Keratinocyte (primary cell): ENCODE results near the gene CLEC2D.

Source experiments
- CTCF ChIP-seq, 3 experiments: IDR thresholded peaks in 1 of 3; conservative IDR thresholded peaks in 1 of 3; optimal IDR thresholded peaks in 1 of 3; 2 replicates in 2 of 3; 3 replicates in 1 of 3; pipeline versions ENCODE3 to v1.5.1; 2011; ENCODE audit warnings: low read length in 3 of 3, mild to moderate bottlenecking in 3 of 3, moderate library complexity in 2 of 3, control low read depth in 1 of 3, inconsistent platforms in 1 of 3; ENCODE audit not compliant: insufficient read depth in 2 of 3; ENCODE audit errors: extremely low read depth in 1 of 3
- EZH2 ChIP-seq: IDR thresholded peaks from one replicate; pipeline ENCODE4 v1.6.1; 2012; ENCODE audit warnings: inconsistent platforms, mild to moderate bottlenecking, low read length, moderate library complexity

- no peak for TF ChIP-seq CTCF (optimal IDR thresholded peaks at IDR 0.05 in 1 of 3, IDR thresholded peaks at IDR 0.05 in 1 of 3, conservative IDR thresholded peaks at IDR 0.05 in 1 of 3; ENCODE audit: extremely low read depth in 1 of 3, insufficient read depth in 2 of 3, low read length in 3 of 3)
- TF ChIP-seq EZH2: no peak
Measured at GRCh38 chr12:9725213-9725870, 55.8 kb downstream of the CLEC2D start.
